ENCODE data around the gene SOX18. TPM values are rescaled to one million over a fixed set of nuclear protein-coding genes. Genes with fewer than 3 reads are reported as not detected.

The SOX18 gene
- total and polyA plus RNA-seq, 7 experiments from 2014 or later, result 0.20 to 1.7 TPM; not detected in 5

DNA sequence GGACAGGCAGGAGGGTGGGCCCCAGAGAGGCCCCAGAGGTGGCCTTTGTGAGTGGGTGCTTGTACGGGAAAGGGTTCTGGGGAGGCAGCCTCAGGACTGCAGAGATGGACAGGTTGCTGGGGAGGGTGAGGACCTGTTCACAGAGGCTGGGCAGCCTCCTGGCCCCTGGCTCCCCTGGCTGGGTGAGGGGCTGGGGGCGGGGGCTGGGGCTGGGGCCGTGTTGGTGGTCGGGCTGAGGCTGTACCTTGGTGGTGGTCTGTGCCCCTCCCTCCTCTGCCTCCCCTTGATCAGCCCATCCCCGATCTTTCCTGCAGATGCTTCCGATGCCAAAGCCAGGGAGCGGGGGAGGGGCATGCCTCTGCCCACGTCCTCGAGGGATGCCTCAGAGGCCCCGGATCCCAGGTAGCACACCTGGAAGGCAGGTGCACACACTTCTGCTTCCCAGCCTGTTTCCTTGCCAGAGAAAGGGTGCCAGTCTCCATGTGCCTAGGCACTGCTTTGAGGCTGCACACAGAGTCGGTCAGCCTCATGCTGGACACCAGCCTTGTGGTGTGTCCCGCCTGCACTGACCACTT is 18.4 kb upstream of the SOX18 start:
- Histone ChIP-seq H3K36me3 (ENCODE audit: control insufficient read depth in 2 of 3, insufficient read depth in 3 of 3, low read length in 3 of 3) (peaks cover 0 to 11% (median 0%) of the 10 kb centered on the region in 3 experiments), H3K4me1 (ENCODE audit: control insufficient read depth in 2 of 2, insufficient read depth in 2 of 2, low read length in 2 of 2) (peaks cover 23 to 43% of the 10 kb centered on the region in 2 donors), H3K9me3 (ENCODE audit: control insufficient read depth in 2 of 3, low read length in 3 of 3) (no peaks in the 10 kb centered on the region), H3K27ac (ENCODE audit: low read depth, low read length) (no peak overlapping the region), H3K4me3 (ENCODE audit: low read length) (no peak overlapping the region), H3K27me3 (ENCODE audit: control insufficient read depth in 2 of 2, insufficient read depth in 2 of 2, low read length in 2 of 2) (no peaks in the 10 kb centered on the region)
- peaks cover 0 to 5% (median 0%) of the 10 kb centered on the region in 5 donors for H3K36me3 Mint-ChIP-seq
- H3K4me3 Mint-ChIP-seq, result peak overlapping the region in 2 of 10 donors; percentile 54 to 81
- DNase-seq (no peak), ATAC-seq (no peak)
- CTCF ChIA-PET, result interaction anchor here (1.2 kb wide), 1 partner anchor 12 kb away, joined by 4 read pairs; the partner anchor contains the start of genes OPRL1 and RGS19
- peaks cover 30 to 56% (median 43%) of the 10 kb centered on the region in 7 donors for H3K4me1 Mint-ChIP-seq
- H3K27me3 Mint-ChIP-seq, result no peaks in the 10 kb centered on the region
- intact Hi-C loops (cut with micrococcal nuclease), result loop anchor here in 1 of 2 donors (10.0 kb wide), 3 partner anchors 173 to 533 kb away; partner anchors contain the start of genes ABHD16B, DNAJC5, PTK6 and TPD52L2
- H3K9me3 Mint-ChIP-seq, result no peaks in the 10 kb centered on the region
- POLR2A ChIA-PET, result interaction anchor here (1.6 kb wide), 1 partner anchor 12 kb away, joined by 11 read pairs; the partner anchor contains the start of genes OPRL1 and RGS19
- H3K27ac Mint-ChIP-seq, result peak overlapping the region in 1 of 9 donors; percentile 75

DNA sequence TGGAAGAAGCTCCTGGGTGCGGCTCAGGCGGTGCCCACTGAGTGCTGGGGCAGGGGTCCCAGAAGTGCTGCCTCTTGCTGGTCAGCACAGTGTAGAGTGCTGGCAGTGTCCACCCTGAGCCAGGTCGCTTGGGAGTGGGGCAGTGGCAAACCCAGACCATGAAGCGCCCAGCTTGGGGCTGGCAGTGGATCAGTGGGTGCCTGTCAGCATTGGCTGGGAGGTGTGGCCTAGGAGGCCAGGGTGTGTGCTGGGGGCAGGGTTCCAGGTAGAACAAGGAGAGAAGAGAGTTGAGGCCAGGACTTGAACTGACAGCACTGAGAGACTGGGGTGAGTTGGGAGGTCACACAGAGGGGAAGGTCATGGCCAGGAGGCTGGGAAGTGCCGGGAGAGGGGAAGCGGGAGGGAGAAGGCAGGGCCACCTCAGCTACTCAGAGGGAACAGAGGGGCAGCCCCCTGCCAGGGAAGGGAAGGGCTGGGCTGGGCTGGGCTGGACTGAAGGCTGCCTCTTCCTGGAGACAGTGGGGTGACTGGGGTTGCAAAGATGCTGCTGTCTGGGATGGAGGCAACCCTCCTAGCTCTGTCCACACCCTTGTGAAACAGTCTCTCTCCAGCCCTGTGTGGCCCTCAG is 17.7 kb upstream of the SOX18 start:
- DNase-seq (no peak), ATAC-seq (no peak)
- Mint-ChIP-seq H3K27ac (peak overlapping the region in 4 of 9 donors; percentile 36 to 95 (median 80)), H3K27me3 (no peaks in the 10 kb centered on the region), H3K4me1 (peaks cover 30 to 54% (median 43%) of the 10 kb centered on the region in 7 donors), H3K9me3 (no peaks in the 10 kb centered on the region), H3K4me3 (peak overlapping the region in 3 of 10 donors; percentile 21 to 81 (median 25)), H3K36me3 (peaks cover 0 to 4% (median 0%) of the 10 kb centered on the region in 5 donors)
- no peaks in the 10 kb centered on the region for H3K9me3 ChIP-seq (ENCODE audit: control insufficient read depth in 2 of 3, low read length in 3 of 3)
- H3K27me3 ChIP-seq (ENCODE audit: control insufficient read depth in 2 of 2, insufficient read depth in 2 of 2, low read length in 2 of 2), result no peaks in the 10 kb centered on the region
- H3K4me1 ChIP-seq (ENCODE audit: control insufficient read depth in 2 of 2, insufficient read depth in 2 of 2, low read length in 2 of 2), result peaks cover 23 to 50% of the 10 kb centered on the region in 2 donors
- CTCF ChIA-PET, result interaction anchor here (0.6 kb wide), 1 partner anchor 359 kb away, joined by 3 read pairs; the partner anchor contains the start of genes ARFRP1 and ZGPAT
- H3K36me3 ChIP-seq (ENCODE audit: control insufficient read depth in 2 of 3, insufficient read depth in 3 of 3, low read length in 3 of 3), result peaks cover 0 to 4% (median 0%) of the 10 kb centered on the region in 3 experiments
- H3K4me3 ChIP-seq (ENCODE audit: low read length), result no peak overlapping the region
- intact Hi-C loops (cut with micrococcal nuclease), result loop anchor here in 1 of 2 donors (10.0 kb wide), 3 partner anchors 172 to 532 kb away; partner anchors contain the start of genes ABHD16B, DNAJC5, PTK6 and TPD52L2
- H3K27ac ChIP-seq (ENCODE audit: low read depth, low read length), result no peak overlapping the region
- POLR2A ChIA-PET, result interaction anchor here (1.4 to 7.1 kb wide), 2 partner anchors 10 to 88 kb away, joined by 3 to 83 read pairs; partner anchors contain the start of genes OPRL1, RGS19 and SAMD10

DNA sequence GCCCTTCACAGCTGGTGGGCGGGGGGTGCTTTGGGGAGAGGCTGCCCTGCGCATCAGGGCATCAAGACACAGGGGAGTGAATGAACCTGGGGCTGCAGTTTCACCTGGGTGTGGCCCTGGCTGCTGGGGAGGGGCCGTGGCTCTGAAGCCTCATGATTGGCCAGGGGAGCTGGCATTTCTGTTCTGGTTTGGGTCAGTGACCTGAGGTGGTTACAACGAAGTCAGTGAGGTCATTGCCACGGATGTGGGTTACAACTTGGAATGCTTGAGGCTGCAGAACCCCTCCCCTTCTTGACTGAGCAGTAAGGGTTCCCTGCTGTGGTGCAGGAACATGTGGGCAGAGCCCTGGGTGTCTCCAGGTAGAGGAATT is 16.5 kb upstream of the SOX18 start:
- Histone ChIP-seq H3K36me3 (ENCODE audit: control insufficient read depth in 2 of 3, insufficient read depth in 3 of 3, low read length in 3 of 3) (no peaks in the 10 kb centered on the region), H3K27me3 (ENCODE audit: control insufficient read depth in 2 of 2, insufficient read depth in 2 of 2, low read length in 2 of 2) (no peaks in the 10 kb centered on the region), H3K27ac (ENCODE audit: low read depth, low read length) (no peak overlapping the region), H3K9me3 (ENCODE audit: control insufficient read depth in 2 of 3, low read length in 3 of 3) (no peaks in the 10 kb centered on the region), H3K4me3 (ENCODE audit: low read length) (peak overlapping the region; percentile 24), H3K4me1 (ENCODE audit: control insufficient read depth in 2 of 2, insufficient read depth in 2 of 2, low read length in 2 of 2) (peaks cover 23 to 50% of the 10 kb centered on the region in 2 donors)
- no peaks in the 10 kb centered on the region for H3K9me3 Mint-ChIP-seq
- CTCF ChIA-PET, result interaction anchor here (0.7 to 1.0 kb wide), 2 partner anchors 13 to 1095 kb away, joined by 3 to 4 read pairs; partner anchors contain the start of gene RGS19
- peaks cover 0 to 4% (median 0%) of the 10 kb centered on the region in 5 donors for H3K36me3 Mint-ChIP-seq
- peak overlapping the region; percentile 10 to 87 (median 64) for H3K4me3 Mint-ChIP-seq
- DNase-seq (peak in 6 of 9 donors; percentile 43 to 67 (median 52)), ATAC-seq (peak; percentile 63)
- POLR2A ChIA-PET, result interaction anchor here (0.6 to 7.1 kb wide), 5 partner anchors 11 to 111 kb away, joined by 3 to 83 read pairs (median 3); partner anchors contain the start of genes OPRL1, RGS19 and SAMD10
- intact Hi-C loops (cut with micrococcal nuclease), result loop anchor here in 1 of 2 donors (1.0 to 10.0 kb wide), 4 partner anchors 11 to 531 kb away; partner anchors contain the start of genes ABHD16B, DNAJC5, PTK6 and TPD52L2
- H3K27me3 Mint-ChIP-seq, result no peaks in the 10 kb centered on the region
- peak overlapping the region; percentile 62 to 95 (median 79) for H3K27ac Mint-ChIP-seq
- peaks cover 30 to 53% (median 44%) of the 10 kb centered on the region in 7 donors for H3K4me1 Mint-ChIP-seq

DNA sequence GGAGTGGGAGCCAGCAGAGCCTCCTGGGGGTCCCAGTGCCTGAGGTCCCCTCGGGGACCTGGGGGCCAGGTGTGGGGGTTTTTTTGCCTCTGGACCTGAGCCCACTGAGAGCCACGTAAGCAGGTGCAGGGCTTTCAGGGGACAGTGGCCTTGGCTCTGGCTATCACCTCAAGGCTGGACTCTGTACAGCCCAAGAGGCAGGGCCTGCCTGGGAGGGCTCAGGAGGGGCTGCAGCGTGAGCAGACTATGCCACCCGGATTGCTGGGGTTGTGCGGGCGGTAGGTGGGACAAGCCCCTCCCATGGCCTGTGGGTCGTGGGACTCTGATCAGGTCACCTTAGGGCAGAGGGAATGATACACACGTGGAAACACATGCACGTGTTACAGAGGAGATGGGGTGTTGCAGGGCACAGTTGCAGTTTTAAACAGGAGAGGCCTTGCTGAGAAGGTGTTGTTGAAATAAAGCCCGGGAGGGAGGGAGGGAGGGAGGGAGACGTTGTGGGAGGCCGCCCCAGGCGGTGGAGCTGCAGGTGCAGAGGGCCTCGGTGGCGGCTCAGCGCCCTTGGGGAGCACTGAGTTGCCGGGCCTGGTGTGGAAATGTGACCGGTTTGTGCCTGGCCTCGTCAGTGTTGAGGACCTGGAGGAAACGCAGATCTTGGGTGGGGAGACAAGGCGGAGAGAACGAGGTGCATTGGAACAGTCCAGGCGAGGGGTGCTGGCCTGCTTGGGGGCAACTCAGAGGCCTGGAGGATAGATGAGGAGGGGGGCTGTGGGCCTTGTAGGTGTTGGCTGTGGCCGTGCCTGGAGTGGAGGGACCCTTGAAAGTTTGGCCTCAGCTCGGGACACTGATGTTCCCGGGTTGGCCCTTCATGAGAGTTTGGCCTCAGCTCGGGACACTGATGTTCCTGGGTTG is 15.9 kb upstream of the SOX18 start:
- Histone ChIP-seq H3K27ac (ENCODE audit: low read depth, low read length) (peak overlapping the region; percentile 25), H3K4me1 (ENCODE audit: control insufficient read depth in 2 of 2, insufficient read depth in 2 of 2, low read length in 2 of 2) (peaks cover 23 to 50% of the 10 kb centered on the region in 2 donors), H3K27me3 (ENCODE audit: control insufficient read depth in 2 of 2, insufficient read depth in 2 of 2, low read length in 2 of 2) (no peaks in the 10 kb centered on the region), H3K36me3 (ENCODE audit: control insufficient read depth in 2 of 3, insufficient read depth in 3 of 3, low read length in 3 of 3) (no peaks in the 10 kb centered on the region), H3K9me3 (ENCODE audit: control insufficient read depth in 2 of 3, low read length in 3 of 3) (no peaks in the 10 kb centered on the region), H3K4me3 (ENCODE audit: low read length) (no peak overlapping the region)
- peaks cover 30 to 53% (median 44%) of the 10 kb centered on the region in 7 donors for H3K4me1 Mint-ChIP-seq
- peak overlapping the region; percentile 62 to 95 (median 79) for H3K27ac Mint-ChIP-seq
- no peak for DNase-seq
- peak overlapping the region; percentile 27 to 87 (median 64) for H3K4me3 Mint-ChIP-seq
- ChIA-PET POLR2A (interaction anchor here (0.7 to 7.1 kb wide), 4 partner anchors 12 to 51 kb away, joined by 3 to 83 read pairs (median 4); partner anchors contain the start of genes OPRL1 and RGS19), CTCF (interaction anchor here (0.7 to 1.3 kb wide), 4 partner anchors 14 to 1094 kb away, joined by 3 to 4 read pairs (median 4); partner anchors contain the start of genes PRPF6, RGS19 and SAMD10)
- intact Hi-C loops (cut with micrococcal nuclease), result loop anchor here in 1 of 2 donors (10.0 kb wide), 3 partner anchors 171 to 531 kb away; partner anchors contain the start of genes ABHD16B, DNAJC5, PTK6 and TPD52L2
- no peaks in the 10 kb centered on the region for H3K9me3 Mint-ChIP-seq
- H3K36me3 Mint-ChIP-seq, result peaks cover 0 to 4% (median 0%) of the 10 kb centered on the region in 5 donors
- no peaks in the 10 kb centered on the region for H3K27me3 Mint-ChIP-seq
- ATAC-seq, result no peak

DNA sequence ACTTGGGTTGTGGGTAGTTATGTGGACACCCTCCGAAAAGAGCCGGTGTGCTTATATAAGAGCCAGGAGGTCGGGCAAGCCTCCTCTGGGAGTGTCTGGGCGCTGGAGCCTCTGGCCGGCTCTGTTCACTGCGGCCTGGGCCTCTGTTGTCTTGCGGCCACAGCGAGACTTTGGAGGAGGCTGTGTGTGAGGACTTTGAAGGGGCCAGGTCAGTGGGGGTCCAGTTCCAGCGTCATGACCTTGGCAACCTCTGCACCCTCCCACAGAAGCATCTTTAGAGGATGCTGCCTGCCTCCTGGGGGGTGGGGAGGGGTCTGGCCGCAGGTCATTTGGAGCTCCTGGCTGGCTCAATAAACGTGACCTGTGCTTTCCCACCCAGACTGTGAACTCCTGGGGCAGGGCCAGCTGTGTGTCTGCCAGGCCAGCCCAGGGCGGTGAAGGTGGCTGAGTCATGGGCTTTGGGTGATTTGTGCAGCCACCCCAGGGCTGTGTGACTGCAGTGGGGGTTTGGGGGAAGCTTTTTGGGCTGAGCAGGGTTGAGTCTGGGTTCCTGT is 14.8 kb upstream of the SOX18 start:
- CTCF ChIA-PET, result interaction anchor here (1.1 to 1.3 kb wide), 2 partner anchors 83 to 85 kb away, joined by 4 read pairs; partner anchors contain the start of genes PRPF6 and SAMD10
- peaks cover 23 to 41% of the 10 kb centered on the region in 2 donors for H3K4me1 ChIP-seq (ENCODE audit: control insufficient read depth in 2 of 2, insufficient read depth in 2 of 2, low read length in 2 of 2)
- peaks cover 30 to 53% (median 44%) of the 10 kb centered on the region in 7 donors for H3K4me1 Mint-ChIP-seq
- no peaks in the 10 kb centered on the region for H3K27me3 Mint-ChIP-seq
- peak overlapping the region; percentile 83 to 95 (median 88) for H3K4me3 Mint-ChIP-seq
- H3K4me3 ChIP-seq (ENCODE audit: low read length), result no peak overlapping the region
- H3K27ac Mint-ChIP-seq, result peak overlapping the region; percentile 69 to 95 (median 79)
- POLR2A ChIA-PET, result interaction anchor here (0.6 to 7.1 kb wide), 5 partner anchors 11 to 857 kb away, joined by 3 to 83 read pairs (median 4); partner anchors contain the start of genes OPRL1 and RGS19
- no peaks in the 10 kb centered on the region for H3K9me3 Mint-ChIP-seq
- no peaks in the 10 kb centered on the region for H3K27me3 ChIP-seq (ENCODE audit: control insufficient read depth in 2 of 2, insufficient read depth in 2 of 2, low read length in 2 of 2)
- no peaks in the 10 kb centered on the region for H3K36me3 ChIP-seq (ENCODE audit: control insufficient read depth in 2 of 3, insufficient read depth in 3 of 3, low read length in 3 of 3)
- H3K36me3 Mint-ChIP-seq, result peaks cover 0 to 4% (median 0%) of the 10 kb centered on the region in 5 donors
- intact Hi-C loops (cut with micrococcal nuclease), result loop anchor here in 1 of 2 donors (5.0 to 10.0 kb wide), 4 partner anchors 169 to 529 kb away; partner anchors contain the start of genes ABHD16B, ARFRP1, DNAJC5 and PTK6
- H3K9me3 ChIP-seq (ENCODE audit: control insufficient read depth in 2 of 3, low read length in 3 of 3), result no peaks in the 10 kb centered on the region
- no peak for ATAC-seq
- DNase-seq, result no peak
- peak overlapping the region; percentile 74 for H3K27ac ChIP-seq (ENCODE audit: low read depth, low read length)

Measured in naive thymus-derived CD4-positive, alpha-beta T cell (primary cell).